ENCODE results near the gene PLPP1. TPM values are rescaled to one million over a fixed set of nuclear protein-coding genes. Genes with fewer than 3 reads are reported as not detected.

PLPP1 gene
- total RNA-seq, 2 donors from 2014 or later = 56.8 to 87.8 TPM

GRCh38 chr5:55391707-55392106, 143.1 kb downstream of the PLPP1 start:
- no peak for ATAC-seq
- no peak for DNase-seq
- intact Hi-C loops (cut with DNase I) = no loop called here

GRCh38 chr5:55387865-55388264, 146.9 kb downstream of the PLPP1 start:
- ATAC-seq (no peak), DNase-seq (no peak)
- intact Hi-C loops (cut with DNase I) = no loop called here

GRCh38 chr5:55386356-55386755, 148.4 kb downstream of the PLPP1 start:
- DNase-seq = no peak
- intact Hi-C loops (cut with DNase I) = no loop called here
- ATAC-seq = no peak

GRCh38 chr5:55385846-55386245, 148.9 kb downstream of the PLPP1 start:
- intact Hi-C loops (cut with DNase I) = no loop called here
- no peak for ATAC-seq
- DNase-seq = no peak

- ATAC-seq (no peak), DNase-seq (no peak)
- intact Hi-C loops (cut with DNase I) = no loop called here
Observed at GRCh38 chr5:55385227-55385626, 149.5 kb downstream of the PLPP1 start.

- ATAC-seq (no peak), DNase-seq (no peak)
- intact Hi-C loops (cut with DNase I) = loop anchor here in 1 of 2 donors (5.0 kb wide), 1 partner anchor 52 kb away; no protein-coding TSS in a partner anchor
Observed at GRCh38 chr5:55384072-55384471, 150.7 kb downstream of the PLPP1 start.

- no peak for ATAC-seq
- DNase-seq = no peak
- intact Hi-C loops (cut with DNase I) = loop anchor here in 1 of 2 donors (5.0 kb wide), 1 partner anchor 51 kb away; no protein-coding TSS in a partner anchor
Observed at GRCh38 chr5:55383254-55383653, 151.5 kb downstream of the PLPP1 start.

GRCh38 chr5:55377810-55378209, 157.0 kb downstream of the PLPP1 start:
- no peak for ATAC-seq
- DNase-seq = no peak
- intact Hi-C loops (cut with DNase I) = no loop called here

Small RNA genes lying within 50 kb of the gene (microRNA-seq; reads per million reads assigned to microRNA genes)
- gene MIR5687 = 0.60 to 1.9 reads per million in 2 donors

Other genes starting within 250 kb of the PLPP1 start
- 10 to 100 TPM; 17.0 to 21.5 TPM for gene DHX29, start 227.3 kb downstream of the PLPP1 start, total RNA-seq
- 10 to 100 TPM; 54.8 to 65.9 TPM for gene MTREX, start 227.0 kb downstream of the PLPP1 start, total RNA-seq
- 10 to 100 TPM; 10.1 to 10.5 TPM for gene SLC38A9, start 177.4 kb upstream of the PLPP1 start, total RNA-seq
- gene DDX4, start 203.1 kb upstream of the PLPP1 start, total RNA-seq = not detected

Data from left cardiac atrium (tissue), 4 donors.